Thoracic aorta (tissue), 2 donors: Measurements from ENCODE around the gene PGM2L1. TPM values are rescaled to one million over a fixed set of nuclear protein-coding genes. Genes with fewer than 3 reads are reported as not detected.
A peak's percentile ranks its signal among the peaks of the same experiment; 100 is the strongest.

Source experiments
- ATAC-seq: fragments of 150-250 bp; one replicate; pipeline ENCODE4 v1.8.0; 2017; ENCODE audit warnings: low read depth; ENCODE audit not compliant: insufficient number of reproducible peaks, low FRiP score
- DNase-seq: peaks from one replicate; pipeline ENCODE4 v3.0.0-alpha.2; 2020; ENCODE audit warnings: low spot score
- H3K27ac ChIP-seq, 2 donors: fragments of 200-600 bp; sonication (generic); 1 replicate in 1 of 2; 2 replicates in 1 of 2; pipeline ENCODE4 v1.5.1; 2016; ENCODE audit warnings: mild to moderate bottlenecking in 2 of 2, moderate library complexity in 2 of 2
- H3K27me3 ChIP-seq: fragments of 200-600 bp; sonication (generic); replicated peaks from 2 replicates; pipeline ENCODE4 v1.6.0; 2016; ENCODE audit warnings: mild to moderate bottlenecking; ENCODE audit not compliant: insufficient read depth
- H3K36me3 ChIP-seq: fragments of 200-600 bp; sonication (generic); one replicate; pipeline ENCODE4 v1.5.1; 2016
- H3K4me1 ChIP-seq, 2 donors: fragments of 200-600 bp; sonication (generic); 1 replicate in 1 of 2; 2 replicates in 1 of 2; pipeline versions ENCODE4 v1.5.1 to v1.6.0; 2016; ENCODE audit warnings: low read depth in 2 of 2, mild to moderate bottlenecking in 1 of 2; ENCODE audit not compliant: control insufficient read depth in 1 of 2
- H3K4me3 ChIP-seq: fragments of 200-600 bp; sonication (generic); 2 replicates; pipeline ENCODE4 v1.5.1; 2016; ENCODE audit warnings: mild to moderate bottlenecking
- H3K9me3 ChIP-seq: fragments of 200-600 bp; sonication (generic); 2 replicates; pipeline ENCODE4 v1.5.1; 2016
- CTCF ChIP-seq: fragments of 200-600 bp; sonication (generic); IDR thresholded peaks from one replicate; pipeline ENCODE4 v1.5.1; 2019; ENCODE audit warnings: antibody characterized with exemption
- total RNA-seq, 2 donors: library from RNA; depleted of rRNA; stranded (reverse); fragments of >200 nt; gene quantifications; one replicate each; pipeline versions ENCODE4 v1.1.0 to v1.2.3, GENCODE V29; 2016

PGM2L1 gene
- total RNA-seq, 2 donors from 2014 or later, result 8.9 to 12.4 TPM

- no peak for ATAC-seq
- no peaks in the 10 kb centered on the region for H3K36me3 ChIP-seq
- peaks cover 14 to 41% of the 10 kb centered on the region in 2 donors for H3K4me1 ChIP-seq
- TF ChIP-seq CTCF, result no peak
- no peaks in the 10 kb centered on the region for H3K27me3 ChIP-seq
- no peak overlapping the region for H3K4me3 ChIP-seq
- no peak for DNase-seq
- H3K27ac ChIP-seq, result peak overlapping the region in 1 of 2 donors; percentile 42
- no peaks in the 10 kb centered on the region for H3K9me3 ChIP-seq
Measured at GRCh38 chr11:74330075-74330858, 68.0 kb downstream of the PGM2L1 start.

DNA sequence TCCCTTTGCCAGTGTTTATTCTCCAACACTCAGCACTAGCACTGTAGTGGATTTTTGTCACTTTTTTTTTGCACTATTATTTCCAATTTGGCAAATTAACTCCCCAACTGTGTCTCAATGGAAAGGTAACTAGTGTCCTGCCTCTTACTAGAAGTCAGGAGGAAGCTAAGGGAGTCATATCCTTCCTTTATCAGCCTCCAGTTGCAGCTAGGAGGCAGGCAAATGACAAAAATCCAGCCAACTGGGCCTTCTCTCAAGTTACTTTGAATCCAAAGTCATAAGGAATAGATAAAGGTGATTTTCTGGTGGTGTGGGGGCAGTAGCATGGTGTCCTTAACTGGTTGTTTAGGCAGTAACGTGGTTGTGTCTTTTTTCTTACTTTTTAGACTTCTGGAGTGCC, 71.2 kb downstream of the PGM2L1 start:
- Histone ChIP-seq H3K9me3 (no peaks in the 10 kb centered on the region), H3K36me3 (no peaks in the 10 kb centered on the region), H3K27ac (peak overlapping the region in 1 of 2 donors; percentile 31), H3K4me1 (peaks cover 24 to 60% of the 10 kb centered on the region in 2 donors), H3K27me3 (no peaks in the 10 kb centered on the region), H3K4me3 (no peak overlapping the region)
- no peak for TF ChIP-seq CTCF
- no peak for DNase-seq
- ATAC-seq, result no peak

- H3K9me3 ChIP-seq, result no peaks in the 10 kb centered on the region
- no peak overlapping the region for H3K4me3 ChIP-seq
- peaks cover 25 to 63% of the 10 kb centered on the region in 2 donors for H3K4me1 ChIP-seq
- no peak for DNase-seq
- no peak for TF ChIP-seq CTCF
- peak overlapping the region in 1 of 2 donors; percentile 31 for H3K27ac ChIP-seq
- no peaks in the 10 kb centered on the region for H3K36me3 ChIP-seq
- no peaks in the 10 kb centered on the region for H3K27me3 ChIP-seq
- ATAC-seq, result no peak
Measured at GRCh38 chr11:74326665-74327064, 71.6 kb downstream of the PGM2L1 start.

- Histone ChIP-seq H3K36me3 (no peaks in the 10 kb centered on the region), H3K9me3 (no peaks in the 10 kb centered on the region), H3K4me1 (peaks cover 25 to 65% of the 10 kb centered on the region in 2 donors), H3K4me3 (no peak overlapping the region), H3K27me3 (no peaks in the 10 kb centered on the region), H3K27ac (peak overlapping the region; percentile 38 to 57)
- DNase-seq, result peak; percentile 75
- ATAC-seq, result peak; percentile 63
- no peak for TF ChIP-seq CTCF
Measured at GRCh38 chr11:74325649-74326645, 72.3 kb downstream of the PGM2L1 start.

DNA sequence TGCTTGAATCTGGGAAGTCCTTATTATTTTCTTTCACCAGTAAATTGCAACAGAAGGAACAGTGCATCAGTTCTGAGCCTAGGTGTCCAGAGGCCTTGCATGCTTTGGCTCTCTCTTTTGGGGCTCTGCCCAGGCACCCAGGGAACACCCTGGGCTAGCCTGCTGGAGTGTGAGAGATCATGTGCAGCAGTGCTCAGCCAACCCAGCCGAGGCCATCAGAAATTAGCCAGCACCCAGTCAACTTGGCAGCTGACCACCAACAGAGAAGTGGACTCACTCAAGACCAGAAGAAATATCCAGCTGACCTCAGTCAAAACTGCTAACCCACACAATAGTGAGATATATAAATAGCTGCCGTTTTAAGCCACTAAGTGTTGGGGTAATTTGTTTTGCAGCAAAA, 75.6 kb downstream of the PGM2L1 start:
- H3K4me3 ChIP-seq, result no peak overlapping the region
- no peaks in the 10 kb centered on the region for H3K27me3 ChIP-seq
- DNase-seq (peak; percentile 64), ATAC-seq (peak; percentile 62)
- no peaks in the 10 kb centered on the region for H3K9me3 ChIP-seq
- TF ChIP-seq CTCF, result no peak
- H3K36me3 ChIP-seq, result no peaks in the 10 kb centered on the region
- peaks cover 25 to 64% of the 10 kb centered on the region in 2 donors for H3K4me1 ChIP-seq
- peak overlapping the region; percentile 51 to 58 for H3K27ac ChIP-seq
